ENCODE measurements around the gene FIZ1.
A peak's percentile ranks its signal among the peaks of the same experiment; 100 is the strongest.

Gene FIZ1

DNA sequence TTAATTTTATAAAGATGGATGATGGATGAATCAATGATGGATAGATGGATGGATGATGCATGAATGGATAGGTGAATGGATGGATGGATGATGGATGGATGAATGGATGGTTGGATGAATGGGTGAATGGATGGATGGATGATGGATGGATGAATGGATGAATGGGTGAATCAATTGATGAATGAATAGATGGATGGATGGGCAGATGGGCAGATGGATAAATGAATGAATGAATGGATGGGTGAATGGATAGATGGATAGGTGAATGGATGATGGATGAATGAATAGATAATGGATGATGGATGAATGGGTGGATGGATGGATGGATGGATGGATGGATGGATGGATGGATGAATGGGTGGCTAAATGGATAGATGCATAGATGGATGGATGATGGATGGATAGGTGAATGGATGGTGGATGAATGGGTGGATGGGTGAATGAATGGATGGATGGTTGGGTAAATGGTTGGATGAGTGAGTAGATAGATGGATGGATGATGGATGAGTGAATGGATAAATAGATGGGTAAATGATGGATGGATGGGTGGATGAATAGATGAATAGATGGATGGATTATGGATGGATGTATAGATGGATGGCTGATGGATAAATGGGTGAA, 31.5 kb downstream of the FIZ1 start:
- H3K4me3 ChIP-seq (ENCODE audit: low read length), result no peak overlapping the region
- no peak for DNase-seq (ENCODE audit: low read depth)

DNA sequence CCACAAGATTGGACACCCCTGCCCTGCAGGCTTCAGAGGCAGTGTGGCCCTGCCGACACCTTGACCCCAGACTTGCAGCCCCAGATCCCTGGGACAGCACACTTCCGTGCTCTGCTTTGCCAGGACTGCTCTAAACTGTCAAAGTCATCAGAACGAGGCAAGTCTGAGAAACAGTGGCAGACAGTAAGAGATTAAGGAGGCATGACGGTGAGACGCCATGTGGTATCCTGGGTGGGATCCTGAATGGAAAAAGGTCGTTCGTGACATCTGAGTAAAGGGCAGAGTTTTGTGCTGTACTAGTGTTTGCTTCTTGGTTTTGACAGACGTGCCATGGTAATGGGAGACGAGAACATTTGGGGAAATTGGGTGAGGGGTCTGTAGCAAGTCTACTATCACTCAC, 32.5 kb downstream of the FIZ1 start:
- H3K4me3 ChIP-seq (ENCODE audit: low read length), result no peak overlapping the region
- DNase-seq (ENCODE audit: low read depth), result no peak
- TF ChIP-seq, protein P1, sequence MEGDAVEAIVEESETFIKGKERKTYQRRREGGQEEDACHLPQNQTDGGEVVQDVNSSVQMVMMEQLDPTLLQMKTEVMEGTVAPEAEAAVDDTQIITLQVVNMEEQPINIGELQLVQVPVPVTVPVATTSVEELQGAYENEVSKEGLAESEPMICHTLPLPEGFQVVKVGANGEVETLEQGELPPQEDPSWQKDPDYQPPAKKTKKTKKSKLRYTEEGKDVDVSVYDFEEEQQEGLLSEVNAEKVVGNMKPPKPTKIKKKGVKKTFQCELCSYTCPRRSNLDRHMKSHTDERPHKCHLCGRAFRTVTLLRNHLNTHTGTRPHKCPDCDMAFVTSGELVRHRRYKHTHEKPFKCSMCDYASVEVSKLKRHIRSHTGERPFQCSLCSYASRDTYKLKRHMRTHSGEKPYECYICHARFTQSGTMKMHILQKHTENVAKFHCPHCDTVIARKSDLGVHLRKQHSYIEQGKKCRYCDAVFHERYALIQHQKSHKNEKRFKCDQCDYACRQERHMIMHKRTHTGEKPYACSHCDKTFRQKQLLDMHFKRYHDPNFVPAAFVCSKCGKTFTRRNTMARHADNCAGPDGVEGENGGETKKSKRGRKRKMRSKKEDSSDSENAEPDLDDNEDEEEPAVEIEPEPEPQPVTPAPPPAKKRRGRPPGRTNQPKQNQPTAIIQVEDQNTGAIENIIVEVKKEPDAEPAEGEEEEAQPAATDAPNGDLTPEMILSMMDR (conservative IDR thresholded peaks at IDR 0.05; ENCODE audit: low read length), result no peak

More for the DNA sequence above, 31.5 kb downstream of the FIZ1 start:
- TF ChIP-seq, protein P1 (conservative IDR thresholded peaks at IDR 0.05; ENCODE audit: low read length), result no peak

DNA sequence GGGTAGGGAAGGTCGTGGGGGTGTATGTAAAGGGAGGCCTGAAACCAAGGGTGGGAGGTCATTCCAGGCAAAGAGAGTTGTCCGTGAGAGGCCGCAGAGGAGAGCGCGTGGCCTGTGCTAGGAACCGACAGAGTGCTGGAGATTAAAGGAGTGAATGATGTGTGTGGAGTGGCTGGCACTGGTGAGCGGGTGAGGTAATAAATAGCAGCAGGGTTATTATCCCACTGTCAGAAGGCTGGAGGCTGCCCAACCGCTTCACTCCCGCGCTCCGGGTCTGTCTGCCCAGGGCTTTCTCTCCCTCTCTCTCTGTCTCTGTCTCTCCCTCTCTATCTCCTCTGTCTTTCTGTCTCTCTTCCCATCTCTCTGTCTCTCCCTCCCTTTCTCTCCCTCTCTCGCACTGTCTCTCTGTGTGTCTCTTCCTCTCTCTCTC, 36.0 kb downstream of the FIZ1 start:
- H3K4me3 ChIP-seq (ENCODE audit: low read length), result no peak overlapping the region
- DNase-seq (ENCODE audit: low read depth), result peak; percentile 41
- TF ChIP-seq, protein P1 (conservative IDR thresholded peaks at IDR 0.05; ENCODE audit: low read length), result no peak

DNA sequence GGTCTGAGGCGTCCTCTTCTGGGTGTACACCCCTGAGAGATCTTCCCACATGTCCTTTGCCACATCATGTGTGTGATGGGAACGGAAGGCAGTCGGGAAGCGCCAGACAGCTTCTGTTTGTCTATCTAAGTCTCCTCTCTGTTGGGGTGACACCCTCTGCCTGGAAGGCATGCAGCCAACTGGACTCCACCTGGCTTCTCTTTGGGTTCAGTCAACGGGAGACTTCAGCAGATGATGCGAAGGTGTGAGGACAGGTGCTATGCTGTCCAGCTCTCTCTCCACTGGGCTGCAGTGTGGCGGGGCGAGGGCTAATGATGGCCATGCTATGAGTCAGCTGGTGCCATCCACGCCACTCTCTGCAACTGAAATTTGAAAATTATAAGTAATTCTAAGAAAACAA, 39.6 kb downstream of the FIZ1 start:
- no peak for DNase-seq (ENCODE audit: low read depth)
- TF ChIP-seq, protein P1 (conservative IDR thresholded peaks at IDR 0.05; ENCODE audit: low read length), result no peak
- no peak overlapping the region for H3K4me3 ChIP-seq (ENCODE audit: low read length)

DNA sequence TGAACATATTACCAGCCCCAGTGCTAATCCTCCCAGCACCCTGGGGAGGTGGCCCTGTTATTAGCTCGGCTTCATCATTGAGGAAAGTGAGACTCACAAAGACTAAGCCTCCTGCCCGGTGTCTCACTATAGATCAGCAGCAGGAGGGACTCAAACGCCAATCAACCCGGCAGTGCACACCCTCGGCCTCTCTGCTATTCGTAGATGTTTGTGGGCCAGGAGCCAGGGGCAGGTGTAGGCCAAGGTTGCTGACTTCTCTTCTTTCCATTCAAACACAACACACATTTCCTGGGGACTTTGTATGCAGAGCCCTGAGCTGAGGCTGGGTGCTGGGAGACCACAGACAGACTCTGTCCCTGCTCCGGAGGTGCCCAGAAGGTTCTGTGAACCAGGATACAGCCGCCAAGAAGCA, 44.6 kb downstream of the FIZ1 start:
- no peak overlapping the region for H3K4me3 ChIP-seq (ENCODE audit: low read length)
- DNase-seq (ENCODE audit: low read depth), result no peak
- TF ChIP-seq, protein P1 (conservative IDR thresholded peaks at IDR 0.05; ENCODE audit: low read length), result no peak

DNA sequence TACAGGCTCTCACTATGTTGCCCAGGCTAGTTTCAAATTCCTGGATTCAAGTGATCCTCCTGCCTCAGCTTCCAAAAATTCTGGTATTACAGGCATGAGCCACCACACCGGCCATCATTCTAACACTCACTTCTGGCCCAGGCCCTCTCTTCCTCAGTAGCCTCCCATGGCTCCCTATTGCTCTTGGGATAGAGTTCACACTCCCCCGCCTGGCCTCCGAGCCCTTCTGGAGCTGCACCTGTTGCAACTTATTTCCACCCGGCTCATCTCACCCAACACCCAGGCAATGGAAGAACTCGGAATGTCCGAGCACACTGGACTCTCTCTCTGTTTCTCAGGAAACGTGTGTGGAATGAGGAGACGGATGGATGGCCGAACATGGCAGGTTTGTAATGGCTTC, 45.0 kb downstream of the FIZ1 start:
- no peak overlapping the region for H3K4me3 ChIP-seq (ENCODE audit: low read length)
- TF ChIP-seq, protein P1 (conservative IDR thresholded peaks at IDR 0.05; ENCODE audit: low read length), result no peak
- no peak for DNase-seq (ENCODE audit: low read depth)
